DOHH2 (cell line): ENCODE measurements around the gene ITSN2.

Source experiments
- EZH2phosphoT487 ChIP-seq: fragments of 200-600 bp; sonication (generic); IDR thresholded peaks from 2 replicates; pipeline ENCODE4 v1.6.1; 2017; ENCODE audit warnings: borderline replicate concordance, mild to moderate bottlenecking, antibody characterized with exemption, low read length, moderate library complexity, mixed read lengths
- TF ChIP-seq, protein P1 (sequence below): fragments of 200-600 bp; sonication (generic); IDR thresholded peaks from one replicate; pipeline ENCODE4 v1.5.1; 2014; ENCODE audit warnings: antibody characterized with exemption, mild to moderate bottlenecking, low read depth, low read length; ENCODE audit not compliant: poor library complexity, severe bottlenecking

GRCh38 chr2:24200799-24201198, 159.5 kb downstream of the ITSN2 start:
- TF ChIP-seq, protein P1, sequence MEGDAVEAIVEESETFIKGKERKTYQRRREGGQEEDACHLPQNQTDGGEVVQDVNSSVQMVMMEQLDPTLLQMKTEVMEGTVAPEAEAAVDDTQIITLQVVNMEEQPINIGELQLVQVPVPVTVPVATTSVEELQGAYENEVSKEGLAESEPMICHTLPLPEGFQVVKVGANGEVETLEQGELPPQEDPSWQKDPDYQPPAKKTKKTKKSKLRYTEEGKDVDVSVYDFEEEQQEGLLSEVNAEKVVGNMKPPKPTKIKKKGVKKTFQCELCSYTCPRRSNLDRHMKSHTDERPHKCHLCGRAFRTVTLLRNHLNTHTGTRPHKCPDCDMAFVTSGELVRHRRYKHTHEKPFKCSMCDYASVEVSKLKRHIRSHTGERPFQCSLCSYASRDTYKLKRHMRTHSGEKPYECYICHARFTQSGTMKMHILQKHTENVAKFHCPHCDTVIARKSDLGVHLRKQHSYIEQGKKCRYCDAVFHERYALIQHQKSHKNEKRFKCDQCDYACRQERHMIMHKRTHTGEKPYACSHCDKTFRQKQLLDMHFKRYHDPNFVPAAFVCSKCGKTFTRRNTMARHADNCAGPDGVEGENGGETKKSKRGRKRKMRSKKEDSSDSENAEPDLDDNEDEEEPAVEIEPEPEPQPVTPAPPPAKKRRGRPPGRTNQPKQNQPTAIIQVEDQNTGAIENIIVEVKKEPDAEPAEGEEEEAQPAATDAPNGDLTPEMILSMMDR: no peak
- no peak for TF ChIP-seq EZH2phosphoT487
